MM.1S (cell line): Measurements from ENCODE around the gene HPCA.

Experiments
- DNase-seq: peaks from one replicate; pipeline ENCODE4 v3.0.0-alpha.2; 2015
- H2AFZ ChIP-seq: fragments of 300-600 bp; sonication (generic); 2 replicates; pipeline ENCODE4 v1.6.0; 2016; ENCODE audit warnings: antibody characterized with exemption, low read length
- H3F3A ChIP-seq: fragments of 300-600 bp; sonication (generic); 2 replicates; pipeline ENCODE4 v1.6.1; 2016; ENCODE audit warnings: mild to moderate bottlenecking, antibody characterized with exemption, low read length, moderate library complexity, mixed read lengths; ENCODE audit not compliant: insufficient read depth
- H3K27ac ChIP-seq: fragments of 300-600 bp; sonication (generic); 2 replicates; pipeline ENCODE4 v1.5.1; 2016; ENCODE audit warnings: mild to moderate bottlenecking, low read length
- H3K27me3 ChIP-seq: fragments of 300-600 bp; sonication (generic); replicated peaks from 2 replicates; pipeline ENCODE4 v1.6.0; 2016; ENCODE audit warnings: low read length; ENCODE audit not compliant: insufficient read depth
- H3K36me3 ChIP-seq: fragments of 300-600 bp; sonication (generic); replicated peaks from 2 replicates; pipeline ENCODE4 v1.6.1; 2016; ENCODE audit warnings: mild to moderate bottlenecking, low read length, mixed read lengths; ENCODE audit not compliant: insufficient read depth
- H3K4me1 ChIP-seq: fragments of 300-600 bp; sonication (generic); 2 replicates; pipeline ENCODE4 v1.6.1; 2016; ENCODE audit warnings: low read length, mixed read lengths
- H3K4me2 ChIP-seq: fragments of 300-600 bp; sonication (generic); 2 replicates; pipeline ENCODE4 v1.6.0; 2016; ENCODE audit warnings: low read depth, low read length
- H3K4me3 ChIP-seq: fragments of 300-600 bp; sonication (generic); 2 replicates; pipeline ENCODE4 v1.5.1; 2016; ENCODE audit warnings: low read length, mixed read lengths
- H3K79me2 ChIP-seq: fragments of 300-600 bp; sonication (generic); 2 replicates; pipeline ENCODE4 v1.6.1; 2016; ENCODE audit warnings: mixed run types, low read length, mixed read lengths
- H3K9ac ChIP-seq: fragments of 300-600 bp; sonication (generic); 2 replicates; pipeline ENCODE4 v1.6.1; 2016; ENCODE audit warnings: low read length, mixed read lengths
- H3K9me2 ChIP-seq: fragments of 300-600 bp; sonication (generic); replicated peaks from 2 replicates; pipeline ENCODE4 v1.6.1; 2016; ENCODE audit warnings: mild to moderate bottlenecking, low read length, mixed read lengths; ENCODE audit not compliant: insufficient read depth
- H3K9me3 ChIP-seq: fragments of 300-600 bp; sonication (generic); replicated peaks from 2 replicates; pipeline ENCODE4 v1.6.1; 2016; ENCODE audit warnings: mild to moderate bottlenecking, low read length, mixed read lengths; ENCODE audit not compliant: insufficient read depth
- H4K20me1 ChIP-seq: fragments of 300-600 bp; sonication (generic); 2 replicates; pipeline ENCODE4 v1.6.1; 2016; ENCODE audit warnings: mild to moderate bottlenecking, low read length, moderate library complexity, mixed read lengths; ENCODE audit not compliant: insufficient read depth
- EZH2 ChIP-seq: fragments of 300-600 bp; sonication (generic); optimal IDR thresholded peaks from 2 replicates; pipeline ENCODE3; 2017; ENCODE audit warnings: low read depth, mild to moderate bottlenecking, antibody characterized with exemption, low read length, mixed read lengths
- EZH2phosphoT487 ChIP-seq: fragments of 300-600 bp; sonication (generic); IDR thresholded peaks from 2 replicates; pipeline ENCODE4 v1.6.1; 2018; ENCODE audit warnings: antibody characterized with exemption, low read length
- TF ChIP-seq, protein P1 (sequence below): fragments of 300-600 bp; sonication (generic); IDR thresholded peaks from 2 replicates; pipeline ENCODE4 v1.5.1; 2016; ENCODE audit warnings: antibody characterized with exemption, low read length, mixed read lengths

Gene HPCA

DNA sequence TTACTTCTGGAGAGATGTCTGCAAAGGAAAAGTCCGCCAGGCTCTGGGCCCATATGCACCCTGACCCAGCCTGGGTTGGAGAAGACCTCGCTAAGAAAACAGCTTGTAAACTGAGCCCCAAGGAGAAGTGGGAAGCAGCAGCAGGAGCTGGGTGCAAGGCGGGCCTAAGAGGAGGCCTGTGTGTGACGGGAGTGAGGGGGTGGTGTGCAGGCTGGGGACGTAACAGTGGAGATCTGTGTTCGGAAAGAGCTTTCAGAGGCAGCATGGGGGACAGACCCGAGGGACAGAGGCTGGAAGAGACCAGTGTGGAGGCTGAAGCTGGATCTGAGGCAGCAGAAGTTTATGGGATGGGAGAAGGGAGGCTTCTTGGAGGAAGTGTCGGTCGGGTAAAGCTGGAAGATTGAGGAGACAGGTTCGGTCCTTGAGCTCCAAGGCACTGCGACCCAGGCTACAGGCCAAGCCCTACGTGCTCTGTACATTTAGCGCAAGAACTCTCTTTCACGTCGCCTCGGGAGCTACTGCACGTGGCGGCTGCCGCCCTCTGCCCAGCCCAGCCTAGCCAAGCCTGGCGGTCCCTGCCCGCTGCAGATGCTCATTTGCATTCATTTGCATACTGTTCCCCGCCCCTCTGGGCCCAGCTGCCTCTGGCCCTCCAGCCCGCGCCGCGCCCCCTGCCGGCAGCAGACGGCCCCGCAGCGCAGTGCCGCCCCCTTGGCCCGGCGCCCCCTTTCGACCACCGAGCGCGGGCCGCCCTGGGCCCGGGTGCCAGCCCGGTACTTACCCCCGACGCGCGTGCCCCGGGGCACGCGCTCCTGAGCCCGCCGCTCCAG, 6.3 kb downstream of the HPCA start:
- Histone ChIP-seq H3K36me3 (no peaks in the 10 kb centered on the region), H3K27me3 (peaks cover 57% of the 10 kb centered on the region), H3K4me2 (peak overlapping the region; percentile 60; the same call in 1 of the 2 replicates), H3K4me3 (no peak overlapping the region), H2AFZ (no peak overlapping the region), H3F3A (no peaks in the 10 kb centered on the region), H3K79me2 (no peaks in the 10 kb centered on the region), H3K27ac (no peak overlapping the region), H4K20me1 (no peaks in the 10 kb centered on the region), H3K9me2 (no peaks in the 10 kb centered on the region), H3K4me1 (no peaks in the 10 kb centered on the region), H3K9ac (no peak overlapping the region), H3K9me3 (no peaks in the 10 kb centered on the region)
- no peak for DNase-seq
- TF ChIP-seq EZH2phosphoT487: no peak
- TF ChIP-seq, protein P1, sequence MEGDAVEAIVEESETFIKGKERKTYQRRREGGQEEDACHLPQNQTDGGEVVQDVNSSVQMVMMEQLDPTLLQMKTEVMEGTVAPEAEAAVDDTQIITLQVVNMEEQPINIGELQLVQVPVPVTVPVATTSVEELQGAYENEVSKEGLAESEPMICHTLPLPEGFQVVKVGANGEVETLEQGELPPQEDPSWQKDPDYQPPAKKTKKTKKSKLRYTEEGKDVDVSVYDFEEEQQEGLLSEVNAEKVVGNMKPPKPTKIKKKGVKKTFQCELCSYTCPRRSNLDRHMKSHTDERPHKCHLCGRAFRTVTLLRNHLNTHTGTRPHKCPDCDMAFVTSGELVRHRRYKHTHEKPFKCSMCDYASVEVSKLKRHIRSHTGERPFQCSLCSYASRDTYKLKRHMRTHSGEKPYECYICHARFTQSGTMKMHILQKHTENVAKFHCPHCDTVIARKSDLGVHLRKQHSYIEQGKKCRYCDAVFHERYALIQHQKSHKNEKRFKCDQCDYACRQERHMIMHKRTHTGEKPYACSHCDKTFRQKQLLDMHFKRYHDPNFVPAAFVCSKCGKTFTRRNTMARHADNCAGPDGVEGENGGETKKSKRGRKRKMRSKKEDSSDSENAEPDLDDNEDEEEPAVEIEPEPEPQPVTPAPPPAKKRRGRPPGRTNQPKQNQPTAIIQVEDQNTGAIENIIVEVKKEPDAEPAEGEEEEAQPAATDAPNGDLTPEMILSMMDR: peak; percentile 33

DNA sequence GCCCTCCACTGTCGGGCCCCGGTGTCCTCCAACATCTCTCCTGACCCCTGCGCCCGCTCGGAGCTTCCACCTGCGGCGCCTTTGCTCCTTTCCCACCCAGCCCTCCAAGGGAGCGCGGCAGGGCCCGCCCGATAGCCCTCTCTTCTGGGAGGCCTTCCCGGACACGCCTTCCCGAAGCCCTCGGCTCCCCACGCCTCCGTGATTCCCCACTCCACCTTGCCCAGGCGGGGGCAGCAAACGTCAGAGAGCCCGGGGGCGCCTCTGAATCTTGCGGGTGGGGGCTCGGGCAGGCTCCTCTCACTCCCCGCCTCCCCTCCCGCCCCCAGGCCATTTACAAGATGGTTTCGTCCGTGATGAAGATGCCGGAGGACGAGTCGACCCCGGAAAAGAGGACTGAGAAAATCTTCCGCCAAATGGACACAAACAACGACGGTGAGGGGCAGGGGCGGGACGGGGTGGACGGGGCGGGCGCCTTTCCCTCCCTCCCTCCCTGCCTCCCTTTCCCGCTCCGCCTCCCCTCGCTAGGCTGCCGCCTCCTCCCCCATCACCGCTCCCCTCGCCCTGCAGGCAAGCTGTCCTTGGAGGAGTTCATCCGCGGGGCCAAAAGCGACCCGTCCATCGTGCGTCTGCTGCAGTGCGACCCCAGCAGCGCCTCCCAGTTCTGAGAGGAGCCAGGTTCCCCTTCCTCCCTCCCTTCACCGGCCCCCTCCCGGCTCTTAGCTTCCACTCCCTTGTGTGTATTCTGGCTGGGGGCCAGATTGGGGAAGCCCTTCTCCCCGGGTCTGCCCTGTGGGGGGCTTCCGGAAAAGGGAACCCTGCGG, 7.1 kb downstream of the HPCA start:
- Histone ChIP-seq H3K9me3 (no peaks in the 10 kb centered on the region), H3K4me2 (peak overlapping the region; percentile 60; the same call in 1 of the 2 replicates), H3K79me2 (no peaks in the 10 kb centered on the region), H3K27ac (no peak overlapping the region), H3K27me3 (peaks cover 48% of the 10 kb centered on the region), H3K4me1 (no peaks in the 10 kb centered on the region), H3F3A (no peaks in the 10 kb centered on the region), H3K9me2 (no peaks in the 10 kb centered on the region), H3K36me3 (no peaks in the 10 kb centered on the region), H2AFZ (no peak overlapping the region), H4K20me1 (no peaks in the 10 kb centered on the region), H3K4me3 (0 out of 2 replicates have a peak overlapping the region, but pooled peaks have one; percentile 33), H3K9ac (no peak overlapping the region)
- DNase-seq: no peak
- TF ChIP-seq EZH2: no peak
- no peak for TF ChIP-seq EZH2phosphoT487
- TF ChIP-seq, protein P1: no peak

DNA sequence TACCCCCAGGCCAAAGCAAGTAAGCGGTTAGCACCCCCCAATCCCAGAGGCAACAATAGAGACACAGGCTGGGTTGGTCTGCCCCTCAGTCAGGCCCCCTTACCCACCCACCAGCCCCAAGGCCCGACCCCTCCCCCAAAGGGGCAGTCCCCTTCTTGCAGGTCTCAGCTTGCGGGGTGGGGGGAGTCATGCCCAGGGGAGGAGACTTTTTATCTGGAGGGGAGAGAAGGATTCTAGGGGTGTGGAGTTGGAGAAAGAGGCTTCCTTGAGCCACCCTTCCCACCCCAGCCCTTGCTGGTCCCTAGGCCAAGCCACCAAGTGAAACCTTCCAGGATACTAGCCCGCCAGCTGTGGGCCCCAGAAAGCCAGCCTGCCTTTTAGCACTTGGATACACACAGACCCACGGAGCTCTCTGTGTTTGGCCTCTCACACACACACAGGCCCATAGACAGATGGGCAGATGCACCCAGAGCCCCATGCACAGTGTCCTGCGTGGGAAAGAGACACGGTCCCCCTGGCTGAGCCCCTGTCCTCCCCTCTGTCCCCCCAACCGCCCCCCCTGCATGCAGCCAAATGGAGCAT, 7.8 kb downstream of the HPCA start:
- H3K27me3 ChIP-seq: peaks cover 41% of the 10 kb centered on the region
- TF ChIP-seq EZH2phosphoT487 (no peak), EZH2 (no peak)
- TF ChIP-seq, protein P1: no peak
- H3K4me3 ChIP-seq: no peak overlapping the region
- no peak overlapping the region for H2AFZ ChIP-seq
- no peak for DNase-seq
- no peak overlapping the region for H3K9ac ChIP-seq
- no peaks in the 10 kb centered on the region for H3F3A ChIP-seq
- no peak overlapping the region for H3K27ac ChIP-seq
- H3K9me2 ChIP-seq: no peaks in the 10 kb centered on the region
- no peak overlapping the region for H3K4me2 ChIP-seq
- no peaks in the 10 kb centered on the region for H3K36me3 ChIP-seq
- H3K4me1 ChIP-seq: no peaks in the 10 kb centered on the region
- H3K9me3 ChIP-seq: no peaks in the 10 kb centered on the region
- H4K20me1 ChIP-seq: no peaks in the 10 kb centered on the region
- no peaks in the 10 kb centered on the region for H3K79me2 ChIP-seq
